Astrocyte (in vitro differentiated cells and primary cell): ENCODE measurements around the gene CDCA4. TPM values are rescaled to one million over a fixed set of nuclear protein-coding genes. Genes with fewer than 3 reads are reported as not detected.

Experiments used
- DNase-seq: peaks from one replicate; pipeline ENCODE4 v3.0.0-alpha.2; 2010; ENCODE audit warnings: low read depth
- FAIRE-seq: peaks from 2 replicates; lab custom pipeline; 2011; peaks lifted over from hg19 to GRCh38; lab: Jason Lieb, UNC
- H2AFZ ChIP-seq: 2 replicates; pipeline ENCODE4 v1.6.0; 2012; ENCODE audit warnings: low read depth, low read length, inconsistent platforms
- H3K27ac ChIP-seq: 2 replicates; pipeline ENCODE4 v1.5.1; 2011; ENCODE audit warnings: low read depth, low read length, inconsistent platforms
- H3K27me3 ChIP-seq: 2 replicates; pipeline ENCODE4 v1.6.0; 2011; ENCODE audit warnings: low read length, inconsistent platforms; ENCODE audit not compliant: insufficient read depth
- H3K36me3 ChIP-seq: 2 replicates; pipeline ENCODE4 v1.5.1; 2011; ENCODE audit warnings: low read length, inconsistent platforms; ENCODE audit not compliant: insufficient read depth
- H3K4me1 ChIP-seq: 2 replicates; pipeline ENCODE4 v1.5.1; 2011; ENCODE audit warnings: low read length, inconsistent platforms; ENCODE audit not compliant: insufficient read depth
- H3K4me2 ChIP-seq: 2 replicates; pipeline ENCODE4 v1.6.0; 2012; ENCODE audit warnings: low read length, inconsistent platforms
- H3K4me3 ChIP-seq: 2 replicates; pipeline ENCODE4 v1.5.1; 2011; ENCODE audit warnings: low read depth, mild to moderate bottlenecking, low read length, inconsistent platforms; ENCODE audit not compliant: insufficient read depth
- H3K79me2 ChIP-seq: 2 replicates; pipeline ENCODE4 v1.6.0; 2012; ENCODE audit warnings: mild to moderate bottlenecking, low read length, inconsistent platforms; ENCODE audit not compliant: insufficient read depth
- H3K9ac ChIP-seq: 2 replicates; pipeline ENCODE4 v1.6.0; 2012; ENCODE audit warnings: mild to moderate bottlenecking, low read length, inconsistent platforms
- H3K9me3 ChIP-seq: 2 replicates; pipeline ENCODE4 v1.5.1; 2012; ENCODE audit warnings: low read depth, mild to moderate bottlenecking, low read length, inconsistent platforms; ENCODE audit not compliant: insufficient read depth
- H4K20me1 ChIP-seq: 2 replicates; pipeline ENCODE4 v1.6.0; 2012; ENCODE audit warnings: low read length, inconsistent platforms; ENCODE audit not compliant: insufficient read depth
- H3K27ac Mint-ChIP-seq: one replicate; pipeline ENCODE4 v1.8.0; 2021; ENCODE audit warnings: mild to moderate bottlenecking, mixed read lengths; ENCODE audit not compliant: unreplicated experiment
- H3K27me3 Mint-ChIP-seq: one replicate; pipeline ENCODE4 v1.8.0; 2021; ENCODE audit warnings: low read depth, mixed read lengths; ENCODE audit not compliant: unreplicated experiment
- H3K36me3 Mint-ChIP-seq: one replicate; pipeline ENCODE4 v1.8.0; 2021; ENCODE audit warnings: low read depth, mixed read lengths; ENCODE audit not compliant: unreplicated experiment
- H3K4me1 Mint-ChIP-seq: one replicate; pipeline ENCODE4 v1.8.0; 2021; ENCODE audit warnings: low read depth, mixed read lengths; ENCODE audit not compliant: unreplicated experiment
- H3K4me3 Mint-ChIP-seq: one replicate; pipeline ENCODE4 v1.8.0; 2021; ENCODE audit warnings: mild to moderate bottlenecking, moderate library complexity, mixed read lengths; ENCODE audit not compliant: unreplicated experiment
- H3K9me3 Mint-ChIP-seq: one replicate; pipeline ENCODE4 v1.8.0; 2021; ENCODE audit warnings: mild to moderate bottlenecking, mixed read lengths; ENCODE audit not compliant: unreplicated experiment
- EZH2 ChIP-seq: IDR thresholded peaks from 2 replicates; pipeline ENCODE4 v1.6.1; 2012; ENCODE audit warnings: mild to moderate bottlenecking, low read length, inconsistent platforms; ENCODE audit not compliant: insufficient read depth
- total RNA-seq: library from RNA; stranded (reverse); gene quantifications from 2 replicates; pipeline ENCODE4 v1.2.1, GENCODE V29; 2021
- TF ChIP-seq, protein P1 (sequence below): IDR thresholded peaks from 2 replicates; pipeline ENCODE4 v1.5.1; 2011; ENCODE audit warnings: low read depth, mild to moderate bottlenecking, inconsistent platforms, low read length, moderate library complexity; ENCODE audit not compliant: insufficient read depth

The CDCA4 gene
- total RNA-seq, 1 donor from 2014 or later = 11.3 TPM

DNA sequence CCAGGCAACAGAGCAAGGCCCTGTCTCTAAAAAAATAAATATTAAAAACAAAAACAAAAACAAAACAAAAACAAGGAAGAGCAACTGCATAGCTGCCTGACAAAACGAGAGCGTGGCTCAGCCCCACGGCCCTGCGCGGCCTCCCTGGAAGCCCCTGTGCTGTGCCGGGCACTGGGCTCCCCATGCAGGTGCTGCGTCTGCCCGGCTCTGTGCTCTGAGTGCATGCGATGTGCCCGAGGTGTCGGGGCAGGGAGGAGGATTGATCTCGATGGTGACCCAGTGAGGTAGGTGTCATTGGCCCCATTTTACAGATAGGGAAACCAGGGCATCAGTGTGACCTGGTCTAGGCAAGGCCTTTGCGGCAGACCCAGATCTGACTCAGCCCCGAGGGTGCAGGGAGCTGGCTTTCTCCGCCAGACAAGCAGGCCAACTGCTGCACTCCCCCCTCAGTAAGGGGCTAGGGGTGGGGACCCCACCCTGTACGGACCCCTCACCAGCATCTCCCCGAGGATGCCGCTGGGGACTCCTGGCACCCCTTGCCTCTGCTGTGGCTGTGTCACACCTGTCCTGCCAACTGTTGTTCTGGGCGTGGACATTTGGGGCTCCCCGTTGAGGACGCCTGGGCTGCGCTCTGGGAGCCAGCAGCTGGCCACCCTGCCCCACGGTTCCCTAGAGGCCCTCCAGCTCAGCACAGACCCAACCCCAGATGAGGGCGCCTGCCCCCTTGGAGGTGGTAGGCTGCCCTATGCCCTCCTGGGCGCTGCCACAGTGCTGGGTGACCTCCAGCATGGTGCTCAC is 29.1 kb upstream of the CDCA4 start:
- H3K4me1 Mint-ChIP-seq = no peaks in the 10 kb centered on the region
- H3K4me3 Mint-ChIP-seq = no peak overlapping the region
- no peak overlapping the region for H2AFZ ChIP-seq
- no peak overlapping the region for H3K4me2 ChIP-seq
- no peak overlapping the region for H3K4me3 ChIP-seq
- FAIRE-seq = no peak
- H3K27ac ChIP-seq = no peak overlapping the region
- H3K9me3 Mint-ChIP-seq = peaks cover 4% of the 10 kb centered on the region
- H3K4me1 ChIP-seq = no peaks in the 10 kb centered on the region
- no peak overlapping the region for H3K27ac Mint-ChIP-seq
- DNase-seq = no peak
- H3K9me3 ChIP-seq = no peaks in the 10 kb centered on the region
- no peaks in the 10 kb centered on the region for H3K36me3 ChIP-seq
- peaks cover 14% of the 10 kb centered on the region for H3K27me3 Mint-ChIP-seq
- H3K27me3 ChIP-seq = no peaks in the 10 kb centered on the region
- H4K20me1 ChIP-seq = peaks cover 48% of the 10 kb centered on the region
- no peak for TF ChIP-seq EZH2
- TF ChIP-seq, protein P1, sequence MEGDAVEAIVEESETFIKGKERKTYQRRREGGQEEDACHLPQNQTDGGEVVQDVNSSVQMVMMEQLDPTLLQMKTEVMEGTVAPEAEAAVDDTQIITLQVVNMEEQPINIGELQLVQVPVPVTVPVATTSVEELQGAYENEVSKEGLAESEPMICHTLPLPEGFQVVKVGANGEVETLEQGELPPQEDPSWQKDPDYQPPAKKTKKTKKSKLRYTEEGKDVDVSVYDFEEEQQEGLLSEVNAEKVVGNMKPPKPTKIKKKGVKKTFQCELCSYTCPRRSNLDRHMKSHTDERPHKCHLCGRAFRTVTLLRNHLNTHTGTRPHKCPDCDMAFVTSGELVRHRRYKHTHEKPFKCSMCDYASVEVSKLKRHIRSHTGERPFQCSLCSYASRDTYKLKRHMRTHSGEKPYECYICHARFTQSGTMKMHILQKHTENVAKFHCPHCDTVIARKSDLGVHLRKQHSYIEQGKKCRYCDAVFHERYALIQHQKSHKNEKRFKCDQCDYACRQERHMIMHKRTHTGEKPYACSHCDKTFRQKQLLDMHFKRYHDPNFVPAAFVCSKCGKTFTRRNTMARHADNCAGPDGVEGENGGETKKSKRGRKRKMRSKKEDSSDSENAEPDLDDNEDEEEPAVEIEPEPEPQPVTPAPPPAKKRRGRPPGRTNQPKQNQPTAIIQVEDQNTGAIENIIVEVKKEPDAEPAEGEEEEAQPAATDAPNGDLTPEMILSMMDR = no peak
- peaks cover 7% of the 10 kb centered on the region for H3K36me3 Mint-ChIP-seq
- no peak overlapping the region for H3K9ac ChIP-seq
- H3K79me2 ChIP-seq = peaks cover 13% of the 10 kb centered on the region

- H3K27me3 Mint-ChIP-seq = peaks cover 24% of the 10 kb centered on the region
- no peak overlapping the region for H3K27ac ChIP-seq
- H3K4me3 Mint-ChIP-seq = no peak overlapping the region
- TF ChIP-seq, protein P1 = no peak
- TF ChIP-seq EZH2 = no peak
- H3K79me2 ChIP-seq = peaks cover 15% of the 10 kb centered on the region
- DNase-seq (no peak), FAIRE-seq (no peak)
- no peaks in the 10 kb centered on the region for H3K4me1 ChIP-seq
- H3K9me3 ChIP-seq = no peaks in the 10 kb centered on the region
- H3K4me3 ChIP-seq = no peak overlapping the region
- no peaks in the 10 kb centered on the region for H3K36me3 ChIP-seq
- peaks cover 4% of the 10 kb centered on the region for H3K9me3 Mint-ChIP-seq
- no peak overlapping the region for H3K27ac Mint-ChIP-seq
- H3K9ac ChIP-seq = no peak overlapping the region
- H3K36me3 Mint-ChIP-seq = peaks cover 9% of the 10 kb centered on the region
- no peaks in the 10 kb centered on the region for H3K4me1 Mint-ChIP-seq
- H2AFZ ChIP-seq = no peak overlapping the region
- H4K20me1 ChIP-seq = peaks cover 58% of the 10 kb centered on the region
- no peaks in the 10 kb centered on the region for H3K27me3 ChIP-seq
- no peak overlapping the region for H3K4me2 ChIP-seq
Observed at GRCh38 chr14:105047283-105048016, 26.6 kb upstream of the CDCA4 start.
